IPS-18c (cell line): ENCODE data around the gene FAM184B.
"Not testable (repeated sequence)": the region's sequence is repeated elsewhere in the genome, so short reads cannot be mapped to it uniquely, and the experiment has no call there.

Experiments used
- H3K4me3 ChIP-seq: 2 replicates; pipeline ENCODE4 v1.7.0; 2013; ENCODE audit warnings: low read depth, mild to moderate bottlenecking, low read length, moderate library complexity; ENCODE audit not compliant: insufficient read depth
- H3K9me3 ChIP-seq: one replicate; pipeline ENCODE4 v1.6.1; 2013; ENCODE audit warnings: mild to moderate bottlenecking, low read length, moderate library complexity; ENCODE audit not compliant: control insufficient read depth, insufficient read depth

FAM184B gene

DNA sequence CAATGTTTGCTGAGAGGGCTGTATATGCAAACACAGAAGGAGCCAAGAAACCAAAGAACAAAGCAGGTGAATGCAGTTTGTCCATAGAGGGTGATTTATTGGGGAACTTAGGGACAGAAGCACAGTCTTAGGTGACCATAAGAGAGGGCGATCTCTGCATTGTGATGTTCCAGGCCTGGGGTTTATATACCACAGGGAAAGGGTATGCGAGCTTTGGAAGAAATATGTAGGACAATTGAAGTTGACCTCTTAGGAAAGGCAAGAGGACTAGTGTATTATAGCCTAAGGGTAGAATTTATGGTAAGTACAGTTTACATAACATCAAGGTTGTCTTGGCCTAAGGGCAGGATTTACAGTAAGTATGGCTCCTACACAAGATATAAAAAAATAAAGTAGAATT is 27.8 kb downstream of the FAM184B start:
- no peaks in the 10 kb centered on the region for H3K9me3 ChIP-seq

GRCh38 chr4:17740702-17741101 is 40.7 kb downstream of the FAM184B start:
- Histone ChIP-seq H3K9me3 (no peaks in the 10 kb centered on the region), H3K4me3 (no peak overlapping the region)

More for the DNA sequence above, 27.8 kb downstream of the FAM184B start:
- H3K4me3 ChIP-seq: no peak overlapping the region

DNA sequence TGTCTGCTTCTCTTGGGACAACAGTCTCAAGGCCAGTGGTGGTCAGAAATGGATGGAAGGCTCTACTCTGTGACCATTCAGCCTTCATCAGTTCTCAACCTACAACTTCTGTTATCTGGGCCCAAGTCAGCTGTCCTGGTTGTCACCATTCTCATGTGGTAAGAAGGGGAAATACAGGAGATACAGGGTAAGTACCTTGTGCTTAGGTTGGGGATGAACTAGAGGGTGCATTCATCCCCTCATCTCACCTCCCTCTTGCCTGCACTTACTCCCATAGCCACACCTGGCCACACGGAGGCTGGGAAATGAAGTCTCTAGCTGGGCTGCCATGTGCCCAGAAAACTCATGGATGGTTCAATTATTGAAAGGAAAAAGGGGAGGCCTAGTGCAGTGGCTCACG is 44.9 kb downstream of the FAM184B start:
- H3K4me3 ChIP-seq: no peak overlapping the region

DNA sequence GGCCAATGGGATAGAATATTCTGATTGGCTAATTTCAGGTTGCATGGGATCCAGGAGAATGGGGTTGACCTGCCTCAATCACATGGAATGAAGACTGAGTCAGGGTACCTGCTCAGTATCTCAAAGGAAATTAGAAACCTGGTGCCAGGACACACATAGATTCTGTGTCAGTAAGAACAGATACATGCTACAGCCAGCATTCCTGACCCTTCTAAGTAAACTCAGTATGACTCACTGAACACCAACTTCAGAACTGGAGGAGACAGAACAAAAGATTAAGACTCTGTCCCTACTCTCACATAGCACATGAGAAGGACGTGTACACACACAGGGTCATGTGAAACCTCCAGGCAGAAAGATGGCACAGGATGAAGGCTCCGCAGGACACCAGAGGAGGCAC is 54.5 kb downstream of the FAM184B start:
- no peak overlapping the region for H3K4me3 ChIP-seq

More for the DNA sequence above, 44.9 kb downstream of the FAM184B start:
- no peaks in the 10 kb centered on the region for H3K9me3 ChIP-seq

GRCh38 chr4:17723648-17724047 is 57.8 kb downstream of the FAM184B start:
- peaks cover 7% of the 10 kb centered on the region for H3K9me3 ChIP-seq

More for the DNA sequence above, 54.5 kb downstream of the FAM184B start:
- peaks cover 7% of the 10 kb centered on the region for H3K9me3 ChIP-seq

GRCh38 chr4:17722356-17722700 is 59.1 kb downstream of the FAM184B start:
- Histone ChIP-seq H3K4me3 (no peak overlapping the region), H3K9me3 (peaks cover 2% of the 10 kb centered on the region)

More at GRCh38 chr4:17723648-17724047, 57.8 kb downstream of the FAM184B start:
- H3K4me3 ChIP-seq: no peak overlapping the region

DNA sequence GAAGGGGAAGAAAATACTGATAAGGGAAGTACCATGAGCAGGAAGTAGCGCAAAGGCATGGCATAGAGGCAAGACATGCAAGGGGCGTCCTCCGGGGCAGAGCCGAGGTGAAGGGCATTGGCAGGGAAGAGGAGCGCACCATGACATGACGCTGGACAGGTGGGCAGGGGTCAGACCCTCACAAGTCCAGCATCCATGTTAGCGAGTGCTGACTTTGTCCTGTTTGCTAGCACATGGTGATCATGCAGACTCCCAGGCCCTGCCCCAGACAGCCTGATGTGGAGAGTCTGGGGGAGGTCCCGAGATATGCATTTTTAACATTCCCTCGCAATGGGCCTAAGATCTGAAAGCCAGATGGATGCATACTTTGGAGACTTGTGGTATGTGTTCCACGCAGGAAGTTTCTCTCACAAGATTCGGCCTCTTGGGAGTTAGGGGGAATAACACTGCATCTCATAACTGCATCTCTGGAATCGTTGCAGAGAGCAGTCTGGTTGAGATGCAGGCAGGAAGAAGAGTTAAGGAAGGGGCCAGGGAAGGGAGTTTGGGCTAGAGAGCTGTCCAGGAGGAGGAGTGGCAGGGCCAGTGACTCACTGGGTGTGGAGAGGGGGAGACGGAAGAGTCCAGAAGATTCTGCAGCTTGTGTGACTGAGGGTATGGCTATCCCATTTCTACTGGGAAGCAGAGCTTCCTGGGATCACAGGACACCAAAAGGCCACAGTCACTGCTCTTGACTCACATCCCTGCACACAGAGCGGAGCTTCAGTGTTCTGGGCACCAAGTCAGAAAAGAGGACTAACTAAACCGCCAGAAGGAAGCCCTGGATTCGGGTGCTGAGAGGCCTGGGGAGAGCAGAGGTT is 59.7 kb downstream of the FAM184B start:
- no peak overlapping the region for H3K4me3 ChIP-seq
- peaks cover 2% of the 10 kb centered on the region for H3K9me3 ChIP-seq

DNA sequence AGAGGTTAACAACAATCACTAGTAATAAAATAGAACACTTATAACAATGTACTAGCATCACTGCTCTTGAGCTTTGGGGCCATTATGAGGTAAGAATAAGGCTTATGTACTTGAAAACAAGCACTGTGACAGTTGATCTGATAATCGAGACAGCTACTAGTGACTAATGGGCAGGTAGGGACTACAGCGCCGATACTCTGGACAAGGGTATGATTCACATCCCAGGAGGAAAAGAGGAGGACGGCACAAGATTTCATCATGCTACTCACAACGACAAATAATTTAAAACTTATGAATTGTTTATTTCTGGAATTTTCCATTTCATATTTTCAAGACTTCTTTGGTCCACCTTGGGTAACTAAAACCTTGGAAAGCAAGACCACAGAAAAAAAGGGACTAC is 62.3 kb downstream of the FAM184B start:
- no peaks in the 10 kb centered on the region for H3K9me3 ChIP-seq
- H3K4me3 ChIP-seq: no peak overlapping the region

DNA sequence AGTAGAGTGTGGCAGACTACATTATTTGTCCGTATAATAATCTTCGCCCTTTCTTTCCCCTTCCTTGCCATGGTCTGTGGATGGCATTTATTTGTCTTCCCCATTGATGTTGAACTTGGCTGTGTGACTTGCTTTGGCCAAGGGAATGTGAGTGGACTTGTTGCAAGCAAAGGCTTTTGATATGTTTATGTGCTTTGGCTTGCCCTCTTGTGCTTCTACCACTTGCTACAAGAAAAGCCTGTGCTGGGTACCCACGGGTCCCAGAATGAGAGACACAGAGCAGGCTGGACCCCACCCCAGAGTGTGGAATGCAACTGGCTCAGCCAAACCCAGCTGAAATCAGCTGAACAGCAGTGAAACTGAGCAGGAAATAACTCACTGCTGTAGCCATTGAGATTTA is 63.0 kb downstream of the FAM184B start:
- no peak overlapping the region for H3K4me3 ChIP-seq
- H3K9me3 ChIP-seq: no peaks in the 10 kb centered on the region

DNA sequence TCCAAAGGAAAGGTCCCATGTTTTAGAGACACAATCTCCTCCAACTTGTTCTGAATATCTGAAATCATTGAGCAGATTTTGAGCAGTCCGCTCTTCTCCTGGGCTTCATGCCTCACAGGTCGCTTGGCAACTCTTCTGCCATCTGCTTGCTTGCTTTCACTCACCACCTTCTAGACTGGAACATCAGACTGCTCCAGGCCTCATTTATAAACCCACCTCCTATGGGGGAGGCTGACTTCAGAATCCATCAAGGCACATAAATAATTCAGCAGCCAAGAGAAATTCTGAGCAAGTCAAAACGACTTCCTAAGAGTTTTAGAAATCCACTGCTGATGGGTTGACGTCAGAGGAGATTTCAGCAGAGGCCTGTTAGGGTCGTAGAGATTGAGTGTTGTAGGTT is 64.1 kb downstream of the FAM184B start:
- H3K9me3 ChIP-seq: no peaks in the 10 kb centered on the region
- no peak overlapping the region for H3K4me3 ChIP-seq

- no peak overlapping the region for H3K4me3 ChIP-seq
Measured at GRCh38 chr4:17715511-17715910, 65.9 kb downstream of the FAM184B start.

GRCh38 chr4:17713779-17714178 is 67.6 kb downstream of the FAM184B start:
- Histone ChIP-seq H3K4me3 (no peak overlapping the region), H3K9me3 (no peaks in the 10 kb centered on the region)

More at GRCh38 chr4:17715511-17715910, 65.9 kb downstream of the FAM184B start:
- no peaks in the 10 kb centered on the region for H3K9me3 ChIP-seq

GRCh38 chr4:17712166-17712565 is 69.3 kb downstream of the FAM184B start:
- Histone ChIP-seq H3K9me3 (no peaks in the 10 kb centered on the region), H3K4me3 (no peak overlapping the region)

GRCh38 chr4:17711206-17711605 is 70.2 kb downstream of the FAM184B start:
- not testable (repeated sequence) for H3K4me3 ChIP-seq, H3K9me3 ChIP-seq

GRCh38 chr4:17709763-17710068 is 71.7 kb downstream of the FAM184B start:
- Histone ChIP-seq H3K4me3 (no peak overlapping the region), H3K9me3 (no peaks in the 10 kb centered on the region)

DNA sequence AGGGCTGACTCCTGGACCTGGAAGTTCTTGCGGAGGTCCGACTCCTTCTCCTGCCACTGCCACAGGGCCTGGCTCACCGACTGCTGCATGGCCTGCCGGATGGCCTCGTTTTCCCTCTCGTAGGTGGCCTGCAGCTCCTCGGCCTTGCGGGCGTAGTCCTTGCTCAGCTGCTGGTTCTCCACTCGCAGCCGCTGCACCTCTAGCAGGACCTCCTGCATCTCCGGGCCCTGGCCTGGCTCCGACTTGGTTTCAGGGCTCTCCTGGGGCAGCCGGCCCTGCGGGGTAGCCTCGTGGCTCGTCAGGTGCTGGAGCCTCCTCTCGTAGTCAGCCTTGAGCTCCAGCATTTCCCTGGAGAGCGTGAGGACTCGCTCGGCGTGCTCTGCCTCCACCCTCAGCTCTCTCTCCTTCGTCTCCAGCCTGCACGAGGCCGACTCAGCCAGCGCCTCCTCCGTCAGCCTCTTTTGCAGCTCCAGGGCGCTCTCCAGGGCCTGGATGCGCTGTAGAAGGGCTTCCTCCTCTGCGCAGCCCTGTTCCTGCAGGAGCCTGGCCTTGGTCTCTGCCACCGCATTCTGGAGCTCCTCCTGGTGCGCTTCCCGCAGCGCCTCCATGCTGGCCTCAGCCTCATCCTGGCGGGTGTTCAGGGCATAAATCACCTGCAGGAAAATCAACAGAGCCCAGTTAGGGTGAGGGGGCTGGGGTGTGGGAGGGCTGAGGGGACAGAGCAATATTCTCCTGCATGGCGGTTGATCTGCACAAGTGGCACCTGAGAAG is 72.2 kb downstream of the FAM184B start:
- H3K4me3 ChIP-seq: no peak overlapping the region
- no peaks in the 10 kb centered on the region for H3K9me3 ChIP-seq

- no peak overlapping the region for H3K4me3 ChIP-seq
- no peaks in the 10 kb centered on the region for H3K9me3 ChIP-seq
Measured at GRCh38 chr4:17707671-17708070, 73.8 kb downstream of the FAM184B start.

- Histone ChIP-seq H3K4me3 (no peak overlapping the region), H3K9me3 (no peaks in the 10 kb centered on the region)
Measured at GRCh38 chr4:17705107-17705506, 76.3 kb downstream of the FAM184B start.
